ENCODE measurements around the gene TENM3. TPM values are rescaled to one million over a fixed set of nuclear protein-coding genes. Genes with fewer than 3 reads are reported as not detected.

TENM3 gene
- total RNA-seq, 4 donors from 2014 or later, result 5.9 to 61.5 (median 24.6) TPM

GRCh38 chr4:182219411-182220056, 23.7 kb upstream of the TENM3 start:
- Histone ChIP-seq H3K4me3 (no peak overlapping the region), H3K27ac (no peak overlapping the region), H3K27me3 (no peaks in the 10 kb centered on the region), H3K4me1 (no peaks in the 10 kb centered on the region), H3K36me3 (no peaks in the 10 kb centered on the region), H3K9me3 (no peaks in the 10 kb centered on the region)
- DNase-seq, result no peak
- intact Hi-C loops (cut with DNase I; ENCODE audit: low total_unique reads), result no loop called here
- TF ChIP-seq POLR2A (IDR thresholded peaks at IDR 0.05) (no peak), CTCF (IDR thresholded peaks at IDR 0.05) (no peak)

GRCh38 chr4:182221987-182222386, 21.2 kb upstream of the TENM3 start:
- Histone ChIP-seq H3K9me3 (no peaks in the 10 kb centered on the region), H3K27me3 (no peaks in the 10 kb centered on the region), H3K4me3 (no peak overlapping the region), H3K4me1 (no peaks in the 10 kb centered on the region), H3K36me3 (no peaks in the 10 kb centered on the region), H3K27ac (no peak overlapping the region)
- TF ChIP-seq POLR2A (IDR thresholded peaks at IDR 0.05) (no peak), CTCF (IDR thresholded peaks at IDR 0.05) (no peak)
- intact Hi-C loops (cut with DNase I; ENCODE audit: low total_unique reads), result no loop called here
- DNase-seq, result no peak

GRCh38 chr4:182222766-182223165, 20.4 kb upstream of the TENM3 start:
- Histone ChIP-seq H3K27me3 (no peaks in the 10 kb centered on the region), H3K36me3 (no peaks in the 10 kb centered on the region), H3K9me3 (no peaks in the 10 kb centered on the region), H3K4me3 (no peak overlapping the region), H3K27ac (no peak overlapping the region), H3K4me1 (no peaks in the 10 kb centered on the region)
- TF ChIP-seq CTCF (IDR thresholded peaks at IDR 0.05), result no peak
- no peak for TF ChIP-seq POLR2A (IDR thresholded peaks at IDR 0.05)
- intact Hi-C loops (cut with DNase I; ENCODE audit: low total_unique reads), result no loop called here
- DNase-seq, result no peak

GRCh38 chr4:182223708-182224107, 19.5 kb upstream of the TENM3 start:
- TF ChIP-seq CTCF (IDR thresholded peaks at IDR 0.05) (no peak), POLR2A (IDR thresholded peaks at IDR 0.05) (no peak)
- H3K27me3 ChIP-seq, result no peaks in the 10 kb centered on the region

GRCh38 chr4:182224192-182224850, 18.9 kb upstream of the TENM3 start:
- no peak overlapping the region for H3K27ac ChIP-seq
- DNase-seq, result no peak
- no peak for TF ChIP-seq POLR2A (IDR thresholded peaks at IDR 0.05)
- no peak for TF ChIP-seq CTCF (IDR thresholded peaks at IDR 0.05)
- no peak overlapping the region for H3K4me3 ChIP-seq
- H3K27me3 ChIP-seq, result no peaks in the 10 kb centered on the region
- H3K9me3 ChIP-seq, result no peaks in the 10 kb centered on the region
- intact Hi-C loops (cut with DNase I; ENCODE audit: low total_unique reads), result no loop called here
- no peaks in the 10 kb centered on the region for H3K4me1 ChIP-seq
- H3K36me3 ChIP-seq, result no peaks in the 10 kb centered on the region

More at GRCh38 chr4:182223708-182224107, 19.5 kb upstream of the TENM3 start:
- Histone ChIP-seq H3K4me1 (no peaks in the 10 kb centered on the region), H3K9me3 (no peaks in the 10 kb centered on the region), H3K4me3 (no peak overlapping the region), H3K36me3 (no peaks in the 10 kb centered on the region), H3K27ac (no peak overlapping the region)
- intact Hi-C loops (cut with DNase I; ENCODE audit: low total_unique reads), result no loop called here
- no peak for DNase-seq

All from uterus (tissue), 4 donors.